Neural cell (in vitro differentiated cells): ENCODE data around the gene USP25.

Source experiments
- CTCF ChIP-seq: fragments of 450-650 bp; IDR thresholded peaks from 2 replicates; pipeline ENCODE4 v1.5.1; 2014; ENCODE audit warnings: antibody characterized with exemption, mild to moderate bottlenecking, moderate library complexity; ENCODE audit not compliant: poor library complexity, severe bottlenecking
- EZH2 ChIP-seq: fragments of 200-600, 300-800 bp; shearing (Covaris generic), sonication (generic); IDR thresholded peaks from 2 replicates; pipeline ENCODE4 v1.6.1; 2014; ENCODE audit warnings: antibody characterized with exemption, low read length, borderline replicate concordance, mild to moderate bottlenecking; ENCODE audit not compliant: insufficient read depth, poor library complexity, severe bottlenecking
- POLR2AphosphoS5 ChIP-seq: IDR thresholded peaks from 2 replicates; pipeline ENCODE4 v1.6.1; 2012
- RAD21 ChIP-seq: fragments of 450-650 bp; conservative IDR thresholded peaks from 2 replicates; pipeline ENCODE4 v1.6.1; 2014; ENCODE audit warnings: antibody characterized with exemption, mild to moderate bottlenecking, moderate library complexity
- REST ChIP-seq: IDR thresholded peaks from 2 replicates; pipeline ENCODE4 v1.6.1; 2012; ENCODE audit warnings: borderline replicate concordance
- SMC3 ChIP-seq: fragments of 450-650 bp; conservative IDR thresholded peaks from 2 replicates; pipeline ENCODE4 v1.6.1; 2014; ENCODE audit warnings: antibody characterized with exemption, mild to moderate bottlenecking, moderate library complexity; ENCODE audit not compliant: poor library complexity
- TAF1 ChIP-seq: IDR thresholded peaks from 2 replicates; pipeline ENCODE4 v1.6.1; 2012; ENCODE audit warnings: low read depth

GRCh38 chr21:15754640-15755039 lies 24.9 kb downstream of the USP25 start:
- no peak for TF ChIP-seq CTCF
- TF ChIP-seq REST = no peak
- no peak for TF ChIP-seq TAF1
- no peak for TF ChIP-seq POLR2AphosphoS5
- TF ChIP-seq RAD21 = no peak
- no peak for TF ChIP-seq EZH2
- no peak for TF ChIP-seq SMC3
